ENCODE measurements around the gene EPHB2.

The EPHB2 gene

DNA sequence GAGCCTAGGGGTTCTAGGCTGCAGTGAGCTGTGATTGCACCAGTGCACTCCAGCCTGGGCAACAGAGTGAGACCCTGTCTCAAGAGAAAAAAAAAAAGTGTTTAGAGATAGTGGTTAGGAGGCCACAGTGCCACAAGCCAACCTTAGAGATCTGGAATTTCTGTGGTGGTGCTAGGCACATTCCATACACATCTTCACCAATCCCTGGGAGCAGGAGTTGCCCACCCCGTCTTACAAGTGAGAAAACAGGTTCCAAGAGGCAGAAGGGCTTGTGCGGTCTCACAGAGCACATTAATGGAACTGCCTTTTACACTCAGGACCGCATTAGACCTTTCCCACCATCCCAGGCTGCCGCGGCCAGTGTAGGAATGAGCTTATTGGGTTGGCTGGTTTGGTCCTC lies 93.2 kb downstream of the EPHB2 start:
- DNase-seq (ENCODE audit: low spot score), result no peak

DNA sequence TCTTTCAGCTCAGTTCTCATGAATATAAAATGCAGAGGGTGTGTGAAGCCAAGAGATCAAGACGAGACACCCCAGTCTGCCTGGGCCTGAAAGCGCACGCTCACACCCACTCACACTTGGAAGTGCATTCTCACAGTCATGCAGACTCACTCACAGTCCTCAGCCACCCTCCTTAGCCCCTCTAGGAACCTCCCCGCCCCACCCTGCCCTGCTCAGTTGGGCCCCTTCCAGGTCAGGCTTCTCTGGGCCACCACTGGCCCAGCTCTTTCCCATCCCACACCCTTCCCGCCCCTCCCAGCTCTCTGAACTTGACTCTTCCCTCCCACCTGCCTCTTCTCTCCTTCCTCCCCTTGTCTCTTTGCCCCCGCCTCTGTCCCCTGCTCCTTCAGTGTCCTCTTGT lies 93.8 kb downstream of the EPHB2 start:
- DNase-seq (ENCODE audit: low spot score), result no peak

DNA sequence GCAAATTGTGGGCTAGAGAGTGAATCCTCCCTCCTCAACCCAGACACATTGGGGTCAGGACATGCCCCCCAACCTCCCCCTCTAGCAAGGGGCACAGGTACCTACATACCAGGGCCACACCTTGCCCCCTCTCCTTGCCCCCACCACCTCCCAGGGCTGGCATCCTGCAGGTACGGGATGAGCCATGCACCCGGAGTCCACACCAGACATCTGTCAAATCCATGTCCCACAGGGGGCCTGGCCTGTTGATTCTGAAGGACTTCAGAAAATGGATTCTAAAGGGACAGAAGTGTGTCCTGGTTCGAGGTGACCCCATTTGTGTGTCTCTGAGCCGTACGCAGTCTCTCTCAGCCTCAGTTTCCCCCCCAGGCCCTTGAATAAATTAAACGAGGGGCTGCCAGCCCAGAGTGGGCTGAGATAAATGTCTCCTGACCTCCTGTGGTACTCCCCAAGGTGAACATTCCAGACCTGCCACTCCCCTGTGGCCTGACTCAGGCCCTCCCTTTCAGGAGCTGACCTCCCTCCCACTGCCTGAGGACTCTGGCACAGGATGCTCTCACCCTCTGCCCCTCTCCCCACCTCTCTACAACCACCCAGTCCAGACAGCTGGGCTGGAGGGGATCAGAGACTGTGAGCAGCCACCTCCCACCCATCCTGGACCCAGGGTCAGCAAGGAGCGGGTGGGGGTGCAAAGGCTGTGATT lies 94.5 kb downstream of the EPHB2 start:
- peak; percentile 57 for DNase-seq (ENCODE audit: low spot score)

- DNase-seq (ENCODE audit: low spot score), result peak; percentile 71
These were observed 95.0 kb downstream of the EPHB2 start for GRCh38 chr1:22805672-22806038.

DNA sequence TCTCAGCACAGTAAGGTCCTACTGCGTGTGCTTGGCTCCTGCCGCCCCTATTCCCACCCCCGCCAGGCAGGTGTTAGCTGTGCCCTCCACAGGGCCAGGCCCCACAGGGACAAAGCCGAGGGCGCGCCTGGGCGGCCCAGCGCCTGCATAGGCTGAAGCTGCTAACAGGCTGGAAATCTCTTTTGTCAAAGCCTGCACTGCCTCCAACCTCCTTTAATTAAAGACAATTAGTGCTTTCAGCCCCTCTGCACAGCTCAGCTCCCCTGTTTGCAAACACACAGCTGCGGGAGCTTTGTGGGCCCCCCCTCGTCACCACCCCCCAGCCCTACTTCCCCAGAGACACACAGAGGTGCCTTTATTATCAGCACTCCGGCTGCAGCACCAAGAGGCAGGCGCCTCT lies 95.9 kb downstream of the EPHB2 start:
- peak; percentile 54 for DNase-seq (ENCODE audit: low spot score)

GRCh38 chr1:22807340-22807739 lies 96.7 kb downstream of the EPHB2 start:
- DNase-seq (ENCODE audit: low spot score), result no peak

- no peak for DNase-seq (ENCODE audit: low spot score)
These were observed 97.6 kb downstream of the EPHB2 start for GRCh38 chr1:22808186-22808675.

- no peak for DNase-seq (ENCODE audit: low spot score)
These were observed 98.2 kb downstream of the EPHB2 start for GRCh38 chr1:22808676-22809483.

DNA sequence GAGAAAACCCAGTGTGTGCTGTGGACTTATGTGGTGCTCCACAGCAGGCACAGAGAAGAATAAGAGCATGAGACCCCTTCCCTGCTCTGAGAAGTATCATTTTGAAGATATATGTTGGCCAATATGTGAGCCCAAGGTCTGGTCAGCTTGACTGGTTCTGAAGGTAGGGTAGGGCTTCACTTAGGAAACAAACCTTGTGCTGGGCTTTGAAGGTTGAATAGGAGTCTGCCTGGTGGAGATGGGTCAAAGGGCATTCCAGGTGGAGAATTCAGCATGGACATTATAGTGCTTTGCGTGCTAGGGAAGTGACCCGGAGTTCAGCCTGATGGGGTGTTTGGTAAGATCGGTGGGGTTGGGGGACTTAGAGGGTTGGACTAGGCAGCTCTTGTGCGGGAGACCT lies 99.1 kb downstream of the EPHB2 start:
- DNase-seq (ENCODE audit: low spot score), result no peak

DNA sequence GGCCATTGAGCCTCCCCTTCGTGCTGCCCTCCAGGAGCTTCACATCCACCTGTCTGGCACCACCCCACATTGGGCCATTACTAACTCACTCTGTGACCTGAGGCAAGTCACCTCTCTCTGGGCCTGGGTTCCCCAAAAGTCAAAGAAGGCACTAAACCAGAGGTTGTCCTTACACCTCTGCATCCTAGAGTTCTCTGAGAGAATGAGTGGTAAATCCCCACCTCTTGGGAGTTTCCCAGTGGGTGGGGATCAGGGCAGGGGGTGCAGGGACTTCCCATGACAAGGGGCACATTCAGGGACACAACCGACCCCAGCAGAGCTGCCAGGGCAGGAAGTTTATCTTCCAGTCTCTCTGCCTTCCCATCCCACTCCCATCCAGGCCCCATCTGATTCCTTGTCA lies 99.7 kb downstream of the EPHB2 start:
- no peak for DNase-seq (ENCODE audit: low spot score)

DNA sequence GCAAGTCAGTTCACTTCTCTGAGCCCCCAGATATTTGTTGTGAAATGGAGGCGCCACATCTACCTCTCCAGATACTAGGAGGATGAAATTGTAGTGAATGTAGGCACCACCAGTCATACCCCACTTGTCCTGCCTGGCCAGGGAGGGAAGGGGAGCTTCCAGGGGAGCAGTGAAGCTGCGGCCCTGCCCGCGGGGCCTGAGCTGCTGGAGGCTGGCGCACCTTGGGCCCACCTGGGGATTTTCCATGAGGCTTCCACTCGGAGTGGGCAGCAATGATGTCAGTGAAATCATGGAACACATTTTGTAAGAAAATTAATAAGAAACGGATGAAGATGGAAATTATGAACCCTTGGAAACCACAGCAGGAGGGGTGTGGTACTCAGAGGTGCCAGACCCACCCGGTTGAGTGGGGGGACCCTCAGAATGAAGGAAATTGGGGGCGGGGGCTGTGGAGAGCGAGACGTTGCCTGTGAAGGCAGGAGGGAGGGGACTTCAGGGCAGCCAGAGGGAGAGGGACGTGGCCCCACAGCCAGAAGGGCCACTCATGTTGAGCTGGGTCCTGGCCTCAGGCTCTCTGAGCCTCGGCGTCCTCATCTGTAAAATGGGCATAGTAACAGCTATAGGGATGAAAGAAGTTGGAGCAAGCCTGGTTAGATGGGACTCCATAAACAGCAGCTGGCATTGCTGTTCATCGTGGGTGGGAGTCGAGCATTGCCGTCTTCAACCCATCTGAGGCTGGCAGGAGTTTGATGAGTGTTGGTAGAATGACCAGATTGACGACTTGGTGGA lies 101.6 kb downstream of the EPHB2 start:
- no peak for DNase-seq (ENCODE audit: low spot score)

DNA sequence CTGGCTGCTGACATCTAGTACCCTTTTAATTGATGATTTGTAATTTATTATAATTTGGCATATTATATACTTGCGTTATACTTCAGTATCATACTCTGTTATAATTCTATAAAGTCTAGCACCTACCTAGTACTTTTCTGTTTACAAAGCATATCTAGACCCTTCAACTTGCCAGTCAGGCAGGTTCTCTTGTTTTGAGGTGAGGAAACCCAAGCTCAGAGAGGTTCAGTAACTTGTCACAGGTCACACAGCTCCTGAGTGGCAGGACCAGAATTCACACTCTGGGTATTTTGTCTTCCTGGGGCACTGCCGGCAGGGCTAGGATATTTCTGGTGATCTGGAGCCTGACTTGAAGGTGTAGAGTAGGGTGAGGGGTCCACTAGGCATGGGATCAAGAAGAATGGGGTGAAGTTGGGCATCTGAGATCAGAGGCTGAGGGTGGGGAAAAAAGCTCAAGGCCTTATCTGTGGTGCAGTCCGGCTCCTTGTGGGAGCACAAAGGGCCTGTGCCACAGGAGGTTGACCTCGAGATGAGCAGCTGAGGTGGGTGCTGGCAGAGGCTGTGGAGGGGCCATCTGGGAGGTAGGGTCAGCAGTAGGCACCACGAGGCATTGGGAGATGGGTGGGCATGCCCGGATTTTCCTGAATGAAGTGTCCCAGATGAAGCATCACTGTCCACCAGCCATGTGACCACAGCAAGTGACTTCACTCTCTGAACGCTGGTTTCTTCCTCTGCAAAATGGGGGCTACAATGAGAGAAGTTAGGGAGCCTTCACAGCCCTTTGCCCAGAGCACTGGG lies 102.6 kb downstream of the EPHB2 start:
- no peak for DNase-seq (ENCODE audit: low spot score)

DNA sequence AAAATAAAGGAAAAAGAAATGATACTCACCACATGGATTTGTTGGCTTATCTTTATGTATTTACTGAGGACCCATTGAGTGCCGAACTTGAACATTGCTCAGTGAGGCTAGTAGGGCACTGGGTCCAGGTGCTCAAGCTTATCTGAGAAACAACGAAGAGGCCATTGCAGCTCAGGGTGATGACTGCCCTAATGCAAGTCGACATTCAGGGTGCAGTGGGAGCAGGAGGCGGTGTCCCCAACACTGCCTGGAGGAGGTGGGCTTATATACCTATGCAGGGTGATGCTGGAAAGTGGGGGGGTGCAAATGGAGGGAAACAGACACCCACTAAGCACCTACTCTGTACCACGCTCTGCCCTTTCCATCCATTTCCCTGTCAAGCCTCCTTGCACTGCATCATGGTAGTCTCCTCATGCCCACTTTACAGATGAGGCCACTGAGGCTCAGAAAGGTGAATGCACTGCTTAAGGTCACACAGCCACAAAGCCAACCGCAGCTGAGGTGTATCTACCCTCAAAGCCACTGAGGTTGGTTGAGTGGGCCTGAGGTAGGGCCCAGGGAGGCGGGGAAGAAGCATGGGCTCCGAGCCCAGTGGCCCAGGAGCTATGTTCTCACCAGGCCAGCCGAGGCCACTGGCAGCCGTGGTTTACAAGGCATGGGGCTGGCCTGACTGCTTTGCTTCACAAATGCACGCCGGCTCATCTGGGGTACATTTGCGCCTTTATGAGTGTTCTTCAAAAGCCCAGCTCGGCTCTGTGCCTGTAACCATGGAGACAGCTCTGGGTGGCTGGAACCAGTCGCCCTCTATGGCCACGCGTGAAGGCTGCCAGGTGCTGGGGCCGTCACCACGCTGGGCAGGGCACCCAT lies 103.8 kb downstream of the EPHB2 start:
- no peak for DNase-seq (ENCODE audit: low spot score)

GRCh38 chr1:22815043-22815365 lies 104.4 kb downstream of the EPHB2 start:
- no peak for DNase-seq (ENCODE audit: low spot score)

GRCh38 chr1:22815421-22816066 lies 104.9 kb downstream of the EPHB2 start:
- DNase-seq (ENCODE audit: low spot score), result no peak

GRCh38 chr1:22816067-22816775 lies 105.6 kb downstream of the EPHB2 start:
- DNase-seq (ENCODE audit: low spot score), result no peak

- DNase-seq (ENCODE audit: low spot score), result no peak
These were observed 106.2 kb downstream of the EPHB2 start for GRCh38 chr1:22816803-22817202.

DNA sequence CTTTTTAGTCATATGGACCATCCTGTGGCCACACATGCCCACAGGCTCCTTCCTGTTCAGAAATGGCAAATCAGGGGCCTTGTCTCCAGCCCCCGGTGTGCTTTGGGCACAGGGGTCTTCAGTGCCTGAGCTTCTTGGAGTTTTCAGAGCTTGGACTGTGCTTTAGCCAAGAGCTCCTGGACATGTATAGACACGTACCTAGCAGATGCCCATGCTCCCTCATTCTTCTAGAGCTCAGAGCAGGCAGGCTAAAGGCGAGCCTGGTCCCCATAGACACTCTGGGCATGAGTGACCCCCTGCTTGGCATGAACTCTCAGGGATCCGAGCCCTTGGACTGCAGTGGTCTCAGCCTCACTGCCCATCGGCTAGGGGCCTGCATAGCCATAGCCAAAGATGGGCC lies 106.8 kb downstream of the EPHB2 start:
- DNase-seq (ENCODE audit: low spot score), result no peak

DNA sequence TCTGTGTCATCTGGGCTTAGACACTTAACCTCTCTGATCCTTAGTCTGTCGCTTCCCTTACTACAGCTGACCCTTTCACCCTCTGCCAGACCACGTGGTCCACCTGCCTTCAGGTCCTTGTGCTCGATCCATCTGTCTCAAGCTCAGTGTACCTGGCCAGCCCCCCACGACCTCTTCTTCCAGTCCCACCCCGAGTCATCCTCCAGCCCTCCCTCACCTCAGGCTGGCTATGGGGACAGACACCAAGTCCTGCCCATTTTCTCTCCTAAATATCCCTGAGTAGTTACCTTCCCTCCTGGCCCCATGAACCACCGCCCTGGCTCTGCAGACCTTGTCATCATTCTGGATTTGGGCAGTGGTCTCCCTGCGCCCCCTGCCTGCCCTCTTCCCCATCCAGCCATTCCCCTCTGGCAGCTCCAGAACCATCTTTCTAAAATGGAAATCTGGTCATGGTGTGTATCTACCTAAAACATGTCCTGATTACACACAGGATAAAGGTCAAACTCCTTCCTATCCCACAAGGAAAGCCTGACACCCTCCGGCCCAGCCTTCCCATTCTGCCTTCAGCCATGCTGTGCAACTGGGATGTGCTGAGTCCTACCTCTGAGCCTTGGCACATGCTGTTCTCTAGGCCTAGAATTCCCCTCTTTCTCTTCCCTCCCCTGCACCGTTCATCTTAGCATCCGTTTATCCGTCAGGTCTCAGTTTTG lies 107.6 kb downstream of the EPHB2 start:
- DNase-seq (ENCODE audit: low spot score), result no peak

Data from iPS-NIHi11 (cell line).